Activated CD8-positive, alpha-beta memory T cell treated with anti-CD3 and anti-CD28 coated beads, Interleukin-2, amount 10 ng/mL, durations not matched to agents 7 days and 5 days (primary cell): ENCODE results near the gene ZFAND6. TPM values are rescaled to one million over a fixed set of nuclear protein-coding genes. Genes with fewer than 3 reads are reported as not detected.

ENCODE experiments used
- ATAC-seq: fragments of 150-1000 bp; cut with Tn5 transposase; one replicate; pipeline ENCODE4 v1.10.0; 2021; ENCODE audit warnings: moderate library complexity
- CTCF ChIA-PET: fragments of 350-600 bp; sonication (Branson Sonifier 250); formaldehyde crosslinking; loops from one replicate; lab custom pipeline; 2021; ENCODE audit warnings: antibody characterized with exemption; lab: Charles Lee
- DNase-seq: peaks from one replicate; pipeline ENCODE4 v3.0.0-alpha.2; 2020
- H3K27ac Mint-ChIP-seq: one replicate; pipeline ENCODE4 v1.8.0; 2021; ENCODE audit warnings: mild to moderate bottlenecking, mixed read lengths
- H3K27me3 Mint-ChIP-seq: one replicate; pipeline ENCODE4 v1.8.0; 2021; ENCODE audit warnings: mixed read lengths
- H3K36me3 Mint-ChIP-seq: one replicate; pipeline ENCODE4 v1.8.0; 2021; ENCODE audit warnings: mild to moderate bottlenecking, mixed read lengths
- H3K4me1 Mint-ChIP-seq: one replicate; pipeline ENCODE4 v1.8.0; 2021; ENCODE audit warnings: mixed read lengths
- H3K4me3 Mint-ChIP-seq: one replicate; pipeline ENCODE4 v1.8.0; 2021; ENCODE audit warnings: mild to moderate bottlenecking, moderate library complexity, mixed read lengths
- H3K9me3 Mint-ChIP-seq: one replicate; pipeline ENCODE4 v1.8.0; 2022; ENCODE audit warnings: low read depth, mixed read lengths
- total RNA-seq, 2 experiments: library from RNA; stranded (reverse); gene quantifications; one replicate each; pipeline ENCODE4 v1.2.3, GENCODE V29; 2021

Gene ZFAND6
- total RNA-seq, 2 experiments from 2014 or later, result 36.7 to 42.1 TPM

- CTCF ChIA-PET, result no interaction called here
- H3K27ac Mint-ChIP-seq, result no peak overlapping the region
- H3K4me3 Mint-ChIP-seq, result no peak overlapping the region
These were observed 125.7 kb downstream of the ZFAND6 start for GRCh38 chr15:80185152-80185551.

GRCh38 chr15:80186066-80186465 is 126.6 kb downstream of the ZFAND6 start:
- no peak for DNase-seq
- Mint-ChIP-seq H3K36me3 (peaks cover 48% of the 10 kb centered on the region), H3K27me3 (no peaks in the 10 kb centered on the region), H3K9me3 (no peaks in the 10 kb centered on the region), H3K27ac (no peak overlapping the region), H3K4me1 (no peaks in the 10 kb centered on the region), H3K4me3 (no peak overlapping the region)
- ATAC-seq, result no peak
- CTCF ChIA-PET, result no interaction called here

More at GRCh38 chr15:80185152-80185551, 125.7 kb downstream of the ZFAND6 start:
- Mint-ChIP-seq H3K36me3 (peaks cover 50% of the 10 kb centered on the region), H3K9me3 (no peaks in the 10 kb centered on the region), H3K4me1 (no peaks in the 10 kb centered on the region), H3K27me3 (no peaks in the 10 kb centered on the region)
- DNase-seq, result no peak
- ATAC-seq, result no peak

- Mint-ChIP-seq H3K36me3 (peaks cover 48% of the 10 kb centered on the region), H3K4me1 (no peaks in the 10 kb centered on the region), H3K27ac (no peak overlapping the region), H3K9me3 (no peaks in the 10 kb centered on the region), H3K4me3 (no peak overlapping the region), H3K27me3 (no peaks in the 10 kb centered on the region)
- ATAC-seq (no peak), DNase-seq (no peak)
- CTCF ChIA-PET, result no interaction called here
These were observed 127.1 kb downstream of the ZFAND6 start for GRCh38 chr15:80186597-80186996.

Other genes with a start within 250 kb of the ZFAND6 start
- 10 to 100 TPM; 17.0 to 22.1 TPM for gene MTHFS, start 162.7 kb upstream of the ZFAND6 start, total RNA-seq
- 10 to 100 TPM; 12.0 to 13.8 TPM for gene BCL2A1, start 88.5 kb upstream of the ZFAND6 start, total RNA-seq
- 10 to 100 TPM; 69.0 to 71.6 TPM for gene FAH, start 93.3 kb downstream of the ZFAND6 start, total RNA-seq
- gene CTXND1, start 192.5 kb downstream of the ZFAND6 start, total RNA-seq, result not detected